H1 (cell line): ENCODE measurements around the gene DYNC1I1. TPM values are rescaled to one million over a fixed set of nuclear protein-coding genes. Genes with fewer than 3 reads are reported as not detected.

Experiments used
- CTCF ChIA-PET: fragments of 300-600 bp; sonication (Branson Sonifier 250); formaldehyde crosslinking; loops from one replicate; lab custom pipeline; 2021; ENCODE audit not compliant: partially characterized antibody; lab: Charles Lee
- POLR2A ChIA-PET: fragments of 300-600 bp; sonication (Branson Sonifier 250); formaldehyde crosslinking; loops from one replicate; lab custom pipeline; 2021; ENCODE audit warnings: inconsistent platforms; ENCODE audit not compliant: partially characterized antibody; lab: Charles Lee
- DNase-seq, 2 experiments: peaks; one replicate each; pipeline versions ENCODE4 v3.0.0 to v3.0.0-alpha.2; 2010 to 2022; ENCODE audit warnings: low spot score in 2 of 2, low read depth in 1 of 2, mixed read lengths in 1 of 2
- FAIRE-seq: peaks from 2 replicates; lab custom pipeline; 2011; peaks lifted over from hg19 to GRCh38; lab: Jason Lieb, UNC
- H2AFZ ChIP-seq: 2 replicates; pipeline ENCODE4 v1.8.1; 2012; ENCODE audit warnings: low read length, inconsistent platforms
- H2AK5ac ChIP-seq: 2 replicates; pipeline ENCODE4 v1.6.1; 2013; ENCODE audit warnings: low read depth, low read length
- H2BK120ac ChIP-seq: replicated peaks from 2 replicates; pipeline ENCODE3; 2013; ENCODE audit warnings: low read depth, low read length, inconsistent platforms
- H2BK12ac ChIP-seq: 2 replicates; pipeline ENCODE4 v1.6.1; 2013; ENCODE audit warnings: low read depth, low read length
- H2BK15ac ChIP-seq: 2 replicates; pipeline ENCODE4 v1.6.1; 2013; ENCODE audit warnings: low read length
- H2BK20ac ChIP-seq: 2 replicates; pipeline ENCODE4 v1.6.1; 2013; ENCODE audit warnings: low read length
- H2BK5ac ChIP-seq: 2 replicates; pipeline ENCODE4 v1.6.1; 2013; ENCODE audit warnings: low read depth, low read length
- H3K14ac ChIP-seq: 2 replicates; pipeline ENCODE4 v1.6.1; 2013; ENCODE audit warnings: inconsistent platforms; ENCODE audit not compliant: insufficient read length
- H3K18ac ChIP-seq: 2 replicates; pipeline ENCODE4 v1.6.1; 2013; ENCODE audit warnings: low read length; ENCODE audit errors: extremely low read depth
- H3K23ac ChIP-seq: 2 replicates; pipeline ENCODE4 v1.6.1; 2013; ENCODE audit warnings: inconsistent platforms; ENCODE audit not compliant: insufficient read length
- H3K23me2 ChIP-seq: 2 replicates; pipeline ENCODE4 v1.6.1; 2013; ENCODE audit warnings: low read depth, low read length
- H3K27ac ChIP-seq: 2 replicates; pipeline ENCODE4 v1.6.1; 2011; ENCODE audit warnings: low read depth, low read length, inconsistent platforms
- H3K27me3 ChIP-seq, 4 experiments: replicated peaks in 1 of 4; 1 replicate in 1 of 4; 2 replicates in 3 of 4; pipeline versions ENCODE4 v1.6.1 to v1.8.1; 2011 to 2013; ENCODE audit warnings: low read length in 3 of 4, mild to moderate bottlenecking in 3 of 4, inconsistent platforms in 2 of 4, mixed read lengths in 2 of 4, moderate library complexity in 1 of 4; ENCODE audit not compliant: control insufficient read depth in 3 of 4, insufficient read depth in 3 of 4; ENCODE audit errors: extremely low read depth in 1 of 4
- H3K36me3 ChIP-seq, 4 experiments: 2 replicates each; pipeline versions ENCODE4 v1.6.1 to v1.8.1; 2011 to 2013; ENCODE audit warnings: mild to moderate bottlenecking in 4 of 4, low read length in 3 of 4, moderate library complexity in 2 of 4, control low read depth in 1 of 4, inconsistent platforms in 1 of 4; ENCODE audit not compliant: insufficient read depth in 4 of 4, control insufficient read depth in 2 of 4
- H3K4ac ChIP-seq: replicated peaks from 2 replicates; pipeline ENCODE3; 2013; ENCODE audit warnings: low read length, low read depth, mixed read lengths, inconsistent platforms; ENCODE audit not compliant: insufficient read length
- H3K4me1 ChIP-seq, 4 experiments: replicated peaks in 1 of 4; 1 replicate in 1 of 4; 2 replicates in 3 of 4; pipeline versions ENCODE4 v1.6.1 to v1.8.1; 2011 to 2013; ENCODE audit warnings: low read length in 3 of 4, inconsistent platforms in 2 of 4, mixed read lengths in 1 of 4; ENCODE audit not compliant: insufficient read depth in 4 of 4, control insufficient read depth in 3 of 4
- H3K4me2 ChIP-seq, 2 experiments: 2 replicates each; pipeline versions ENCODE4 v1.6.1 to v1.8.1; 2011 to 2013; ENCODE audit warnings: low read depth in 2 of 2, low read length in 2 of 2, control low read depth in 1 of 2, inconsistent platforms in 1 of 2, mild to moderate bottlenecking in 1 of 2; ENCODE audit not compliant: insufficient read depth in 1 of 2
- H3K4me3 ChIP-seq, 4 experiments: fragments of 200-600, 300-600 bp in 1 of 4; sonication (generic), shearing (Covaris generic), sonication (Bioruptor Twin) in 1 of 4; 2 replicates each; pipeline versions ENCODE4 v1.5.1 to v1.8.1; 2011 to 2016; ENCODE audit warnings: low read length in 4 of 4, low read depth in 3 of 4, control low read depth in 2 of 4, inconsistent platforms in 2 of 4, mild to moderate bottlenecking in 2 of 4, mixed read lengths in 1 of 4, moderate library complexity in 1 of 4; ENCODE audit not compliant: insufficient read depth in 2 of 4; ENCODE audit errors: extremely low read depth in 1 of 4
- H3K56ac ChIP-seq: replicated peaks from 2 replicates; pipeline ENCODE3; 2013; ENCODE audit warnings: low read depth, mild to moderate bottlenecking, mixed read lengths, low read length, inconsistent platforms; ENCODE audit not compliant: insufficient read length
- H3K79me1 ChIP-seq: 2 replicates; pipeline ENCODE4 v1.6.1; 2013; ENCODE audit warnings: low read depth, low read length, control low read depth
- H3K79me2 ChIP-seq, 2 experiments: 2 replicates each; pipeline versions ENCODE4 v1.6.1 to v1.8.1; 2012 to 2013; ENCODE audit warnings: low read length in 2 of 2, mild to moderate bottlenecking in 2 of 2, inconsistent platforms in 1 of 2; ENCODE audit not compliant: insufficient read depth in 2 of 2, control insufficient read depth in 1 of 2
- H3K9ac ChIP-seq, 4 experiments: replicated peaks in 1 of 4; 1 replicate in 1 of 4; 2 replicates in 3 of 4; pipeline versions ENCODE4 v1.6.1 to v1.8.1; 2011 to 2013; ENCODE audit warnings: low read depth in 3 of 4, low read length in 3 of 4, control low read depth in 2 of 4, mild to moderate bottlenecking in 2 of 4, moderate library complexity in 2 of 4, inconsistent platforms in 1 of 4; ENCODE audit errors: extremely low read depth in 1 of 4
- H3K9me3 ChIP-seq, 2 experiments: 2 replicates each; pipeline versions ENCODE4 v1.6.1 to v1.8.1; 2012 to 2013; ENCODE audit warnings: mild to moderate bottlenecking in 2 of 2, moderate library complexity in 2 of 2, control low read depth in 1 of 2, inconsistent platforms in 1 of 2, low read depth in 1 of 2, low read length in 1 of 2, mixed read lengths in 1 of 2; ENCODE audit not compliant: insufficient read depth in 2 of 2
- H4K20me1 ChIP-seq, 2 experiments: replicated peaks in 1 of 2; 2 replicates each; pipeline versions ENCODE3 to v1.8.1; 2011 to 2013; ENCODE audit warnings: inconsistent platforms in 2 of 2, low read length in 2 of 2, mild to moderate bottlenecking in 1 of 2; ENCODE audit not compliant: insufficient read depth in 2 of 2, control insufficient read depth in 1 of 2
- H4K5ac ChIP-seq: 2 replicates; pipeline ENCODE4 v1.6.1; 2013; ENCODE audit warnings: low read length, low read depth, mixed read lengths, inconsistent platforms; ENCODE audit not compliant: insufficient read length
- H4K8ac ChIP-seq: 2 replicates; pipeline ENCODE4 v1.8.0; 2013; ENCODE audit warnings: mild to moderate bottlenecking, moderate library complexity, low read length, inconsistent platforms; ENCODE audit not compliant: insufficient read depth; ENCODE audit errors: extremely low read depth
- H4K91ac ChIP-seq: replicated peaks from 2 replicates; pipeline ENCODE3; 2013; ENCODE audit warnings: low read length, mixed read lengths, inconsistent platforms; ENCODE audit not compliant: insufficient read length
- CBX8 ChIP-seq: fragments of 300-800, 300-1000 bp; sonication (generic); IDR thresholded peaks from 2 replicates; pipeline ENCODE4 v1.7.1; 2016; ENCODE audit warnings: low read depth, low read length, borderline replicate concordance
- GABPA ChIP-seq: IDR thresholded peaks from 2 replicates; pipeline ENCODE4 v1.6.1; 2011; ENCODE audit warnings: mild to moderate bottlenecking, low read length, moderate library complexity, borderline replicate concordance; ENCODE audit not compliant: insufficient read depth
- WGBS, 2 experiments: shearing (Covaris generic) in 1 of 2; methylation state at CpG; one replicate each; pipeline versions ENCODE4 v1.1.6 to v1.1.7; 2013 to 2015; ENCODE audit warnings: low lambda C conversion rate in 2 of 2, mixed read lengths in 2 of 2, inconsistent platforms in 1 of 2, low coverage in 1 of 2, missing lambda C conversion rate in 1 of 2; ENCODE audit not compliant: insufficient replicate concordance in 2 of 2, insufficient coverage in 1 of 2, insufficient read length in 1 of 2; ENCODE audit errors: extremely low coverage in 1 of 2, missing lambda C conversion rate in 1 of 2; 5-methylcytosine and 5-hydroxymethylcytosine counted together
- polyA plus RNA-seq, 7 experiments: library from polyadenylated mRNA; depleted of rRNA in 3 of 7; stranded (reverse) in 5 of 7; unstranded in 2 of 7; fragments of >200 nt in 5 of 7; fragments of 200-250 nt in 2 of 7; gene quantifications; 1 replicate in 5 of 7; 2 replicates in 1 of 7; 4 replicates in 1 of 7; pipeline versions ENCODE4 v1.2.1 to v1.2.3, GENCODE V29; 2011 to 2013; ENCODE audit warnings: missing spikeins in 2 of 7, mixed read lengths in 2 of 7
- total RNA-seq: library from RNA; stranded (reverse); fragmentation: NEBNext Ultra II Directional; extraction: Animal tissue kit (Norgen Biotek cat#: 25700); gene quantifications from 2 replicates; pipeline ENCODE4 v1.2.1, GENCODE V29; 2021
- TF ChIP-seq, protein P1 (sequence below): IDR thresholded peaks from 2 replicates; pipeline ENCODE4 v1.6.1; 2011; ENCODE audit warnings: low read depth, mild to moderate bottlenecking, low read length; ENCODE audit not compliant: insufficient read depth

Gene DYNC1I1
- total and polyA plus RNA-seq, 2 of the 8 experiments (the other 6 are each of a cell fraction or from before 2014, with no cell fraction given), result 0.45 to 0.58 TPM

DNA sequence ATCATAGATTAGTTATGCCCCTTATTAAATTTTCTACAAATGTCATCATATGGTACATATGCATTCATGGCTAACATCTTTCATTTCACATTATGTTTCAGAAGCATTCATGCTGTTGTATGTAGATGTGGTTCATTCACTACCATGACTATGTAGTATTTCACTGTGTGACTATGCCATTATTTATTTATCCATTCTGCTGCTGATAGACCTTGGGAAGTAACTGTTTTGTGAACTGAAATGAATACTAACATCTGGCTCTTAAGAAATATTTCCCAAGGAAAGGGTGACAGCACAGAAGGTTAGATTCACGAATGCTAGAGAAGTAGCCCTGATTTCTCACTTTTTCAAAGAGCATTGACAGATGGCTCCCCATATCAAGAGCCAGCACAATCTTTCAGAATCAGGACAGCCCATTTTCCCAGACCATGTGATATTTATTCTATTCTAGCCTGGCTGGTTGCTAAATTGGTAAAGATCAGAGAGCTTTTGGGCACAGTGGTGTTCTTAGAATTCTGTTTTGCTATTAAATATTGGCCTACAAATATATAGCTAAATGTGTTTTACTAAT is 157.4 kb downstream of the DYNC1I1 start:
- no peak overlapping the region for H3K14ac ChIP-seq
- H4K20me1 ChIP-seq, result no peaks in the 10 kb centered on the region
- FAIRE-seq (no peak), DNase-seq (no peak)
- no peak overlapping the region for H2BK20ac ChIP-seq
- no peak overlapping the region for H3K4me3 ChIP-seq
- H3K4ac ChIP-seq, result no peak overlapping the region
- H4K5ac ChIP-seq, result no peak overlapping the region
- no peaks in the 10 kb centered on the region for H3K79me1 ChIP-seq
- TF ChIP-seq CBX8 (no peak), GABPA (no peak)
- TF ChIP-seq, protein P1, sequence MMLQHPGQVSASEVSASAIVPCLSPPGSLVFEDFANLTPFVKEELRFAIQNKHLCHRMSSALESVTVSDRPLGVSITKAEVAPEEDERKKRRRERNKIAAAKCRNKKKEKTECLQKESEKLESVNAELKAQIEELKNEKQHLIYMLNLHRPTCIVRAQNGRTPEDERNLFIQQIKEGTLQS, result no peak
- H3K23me2 ChIP-seq, result no peaks in the 10 kb centered on the region
- H3K36me3 ChIP-seq, result no peaks in the 10 kb centered on the region
- H3K4me1 ChIP-seq, result no peaks in the 10 kb centered on the region
- H3K9me3 ChIP-seq, result no peaks in the 10 kb centered on the region
- no peak overlapping the region for H3K9ac ChIP-seq
- H4K91ac ChIP-seq, result no peak overlapping the region
- 93% methylated on average over 1 of the region's 1 CpG; no CpG with 5 or more reads in 1 of the 2 experiments for WGBS, 2 experiments
- H3K4me2 ChIP-seq, result no peak overlapping the region
- no peak overlapping the region for H2AK5ac ChIP-seq
- no peak overlapping the region for H3K56ac ChIP-seq
- H3K18ac ChIP-seq, result no peak overlapping the region
- no peak overlapping the region for H2AFZ ChIP-seq
- H3K27me3 ChIP-seq, result no peaks in the 10 kb centered on the region
- no peak overlapping the region for H2BK5ac ChIP-seq
- H4K8ac ChIP-seq, result no peak overlapping the region
- no peak overlapping the region for H3K23ac ChIP-seq
- ChIA-PET CTCF (interaction anchor here (1.3 to 1.5 kb wide), 2 partner anchors 21 to 30 kb away, joined by 3 to 4 read pairs; no protein-coding TSS in a partner anchor), POLR2A (no interaction called here)
- no peak overlapping the region for H2BK15ac ChIP-seq
- H2BK12ac ChIP-seq, result no peak overlapping the region
- H3K27ac ChIP-seq, result no peak overlapping the region
- no peak overlapping the region for H2BK120ac ChIP-seq
- H3K79me2 ChIP-seq, result no peaks in the 10 kb centered on the region
